Erythroblast (primary cell): ENCODE data around the gene MLXIPL.

Experiments
- GATA1 ChIP-seq: IDR thresholded peaks from 2 replicates; pipeline ENCODE4 v1.6.1; 2011; ENCODE audit warnings: low read depth, mild to moderate bottlenecking, control low read depth, low read length, moderate library complexity
- POLR2A ChIP-seq: IDR thresholded peaks from 2 replicates; pipeline ENCODE4 v1.6.1; 2011; ENCODE audit warnings: mild to moderate bottlenecking, low read length

- TF ChIP-seq POLR2A = no peak
- no peak for TF ChIP-seq GATA1
These were observed 35.7 kb upstream of the MLXIPL start for GRCh38 chr7:73659983-73660382.
